HG03354 (cell line): ENCODE measurements around the gene MC2R.

Experiments used
- ATAC-seq: cut with Tn5 transposase; IDR thresholded peaks from one replicate; pipeline ENCODE4 v1.9.1; 2021; ENCODE audit warnings: mild to moderate bottlenecking; ENCODE audit not compliant: unreplicated experiment, poor library complexity, severe bottlenecking

The MC2R gene

GRCh38 chr18:13915391-13915790, at the start of gene MC2R:
Gene MC2R (minus strand): TSS chr18:13915536. CDS start chr18:13885518, 30,018 bp downstream.
- ATAC-seq = no peak

- ATAC-seq = no peak
These were observed 30.5 kb upstream of the MC2R start for GRCh38 chr18:13945811-13946210.

- no peak for ATAC-seq
These were observed 28.0 kb upstream of the MC2R start for GRCh38 chr18:13943338-13943737.

- no peak for ATAC-seq
These were observed 25.0 kb upstream of the MC2R start for GRCh38 chr18:13940326-13940725.

- no peak for ATAC-seq
These were observed 19.3 kb upstream of the MC2R start for GRCh38 chr18:13934676-13935075.

GRCh38 chr18:13934058-13934457, 18.7 kb upstream of the MC2R start:
- ATAC-seq = no peak

GRCh38 chr18:13932285-13933025, 17.1 kb upstream of the MC2R start:
- ATAC-seq = no peak

GRCh38 chr18:13930964-13931363, 15.6 kb upstream of the MC2R start:
- no peak for ATAC-seq

GRCh38 chr18:13923221-13923620, 7.9 kb upstream of the MC2R start:
- no peak for ATAC-seq

- no peak for ATAC-seq
These were observed 3.6 kb upstream of the MC2R start for GRCh38 chr18:13918898-13919297.

GRCh38 chr18:13917401-13917800, 2.1 kb upstream of the MC2R start:
- no peak for ATAC-seq

- ATAC-seq = no peak
These were observed 1.2 kb upstream of the MC2R start for GRCh38 chr18:13916559-13916958.

GRCh38 chr18:13915995-13916431, 677 bp upstream of the MC2R start:
- no peak for ATAC-seq

GRCh38 chr18:13914756-13915155, 580 bp downstream of the MC2R start:
- no peak for ATAC-seq

GRCh38 chr18:13914170-13914569, 1.2 kb downstream of the MC2R start:
- no peak for ATAC-seq

- ATAC-seq = no peak
These were observed 2.1 kb downstream of the MC2R start for GRCh38 chr18:13913205-13913604.

- no peak for ATAC-seq
These were observed 2.7 kb downstream of the MC2R start for GRCh38 chr18:13912601-13913000.

- no peak for ATAC-seq
These were observed 4.3 kb downstream of the MC2R start for GRCh38 chr18:13910986-13911385.

- ATAC-seq = no peak
These were observed 4.8 kb downstream of the MC2R start for GRCh38 chr18:13910501-13910900.

GRCh38 chr18:13909141-13909940, 6.0 kb downstream of the MC2R start:
- no peak for ATAC-seq

- no peak for ATAC-seq
These were observed 14.7 kb downstream of the MC2R start for GRCh38 chr18:13900633-13901032.
